ENCODE results near the gene AKT1S1.
A peak's percentile ranks its signal among the peaks of the same experiment; 100 is the strongest.

Gene AKT1S1

GRCh38 chr19:49873834-49874233 is 3.3 kb downstream of the AKT1S1 start:
- no peaks in the 10 kb centered on the region for H3K9me3 ChIP-seq
- 0 out of 2 replicates have a peak, but pooled peaks cover 2% of the 10 kb centered on the region for H3K36me3 ChIP-seq
- H3K27me3 ChIP-seq, result no peaks in the 10 kb centered on the region
- DNase-seq, result no peak
- H3K4me3 ChIP-seq (ENCODE audit: low read depth, low read length), result no peak overlapping the region
- TF ChIP-seq CTCF (IDR thresholded peaks at IDR 0.05; ENCODE audit: low read depth, low read length), result no peak
- peaks cover 14% of the 10 kb centered on the region for H3K4me1 ChIP-seq

- H3K9me3 ChIP-seq, result no peaks in the 10 kb centered on the region
- no peak for DNase-seq
- H3K4me3 ChIP-seq (ENCODE audit: low read depth, low read length), result no peak overlapping the region
- H3K4me1 ChIP-seq, result peaks cover 17% of the 10 kb centered on the region
- TF ChIP-seq CTCF (IDR thresholded peaks at IDR 0.05; ENCODE audit: low read depth, low read length), result no peak
- H3K36me3 ChIP-seq, result 0 out of 2 replicates have a peak, but pooled peaks cover 2% of the 10 kb centered on the region
- no peaks in the 10 kb centered on the region for H3K27me3 ChIP-seq
Measured at GRCh38 chr19:49873129-49873521, 4.0 kb downstream of the AKT1S1 start.

GRCh38 chr19:49872245-49873128 is 4.7 kb downstream of the AKT1S1 start:
- Histone ChIP-seq H3K36me3 (0 out of 2 replicates have a peak, but pooled peaks cover 2% of the 10 kb centered on the region), H3K4me3 (ENCODE audit: low read depth, low read length) (no peak overlapping the region), H3K4me1 (peaks cover 17% of the 10 kb centered on the region), H3K9me3 (no peaks in the 10 kb centered on the region), H3K27me3 (no peaks in the 10 kb centered on the region)
- no peak for DNase-seq
- no peak for TF ChIP-seq CTCF (IDR thresholded peaks at IDR 0.05; ENCODE audit: low read depth, low read length)

- Histone ChIP-seq H3K27me3 (no peaks in the 10 kb centered on the region), H3K4me1 (peaks cover 19% of the 10 kb centered on the region), H3K9me3 (no peaks in the 10 kb centered on the region), H3K36me3 (peaks cover 2% of the 10 kb centered on the region; the same call in 1 of the 2 replicates), H3K4me3 (ENCODE audit: low read depth, low read length) (no peak overlapping the region)
- no peak for TF ChIP-seq CTCF (IDR thresholded peaks at IDR 0.05; ENCODE audit: low read depth, low read length)
- no peak for DNase-seq
Measured at GRCh38 chr19:49871349-49871985, 5.7 kb downstream of the AKT1S1 start.

GRCh38 chr19:49870309-49870901 is 6.8 kb downstream of the AKT1S1 start:
- H3K27me3 ChIP-seq, result no peaks in the 10 kb centered on the region
- peak; percentile 61 for DNase-seq

More at GRCh38 chr19:49870309-49870901, 6.8 kb downstream of the AKT1S1 start:
- Histone ChIP-seq H3K9me3 (no peaks in the 10 kb centered on the region), H3K36me3 (peaks cover 8% of the 10 kb centered on the region), H3K4me1 (peaks cover 27% of the 10 kb centered on the region), H3K4me3 (ENCODE audit: low read depth, low read length) (peak overlapping the region; percentile 57)
- no peak for TF ChIP-seq CTCF (IDR thresholded peaks at IDR 0.05; ENCODE audit: low read depth, low read length)
